Gastrocnemius medialis (tissue), 4 donors: ENCODE results near the gene ITFG1. TPM values are rescaled to one million over a fixed set of nuclear protein-coding genes. Genes with fewer than 3 reads are reported as not detected.

ENCODE experiments used
- ATAC-seq, 2 donors: fragments of 150-250 bp; one replicate each; pipeline ENCODE4 v1.9.1; 2016
- DNase-seq, 2 donors: peaks; one replicate each; pipeline ENCODE4 v3.0.0-alpha.2; 2019
- H3K27ac ChIP-seq, 4 donors: fragments of 200-600 bp; sonication (generic); 1 replicate in 1 of 4; 2 replicates in 3 of 4; pipeline ENCODE4 v1.5.1; 2016 to 2018; ENCODE audit warnings: mild to moderate bottlenecking in 2 of 4, moderate library complexity in 1 of 4
- H3K27me3 ChIP-seq, 3 donors: fragments of 200-600 bp; sonication (generic) in 2 of 3; 1 replicate in 1 of 3; 2 replicates in 2 of 3; pipeline versions ENCODE4 v1.5.1 to v1.6.0; 2016 to 2019; ENCODE audit warnings: mild to moderate bottlenecking in 1 of 3, moderate library complexity in 1 of 3
- H3K36me3 ChIP-seq, 2 donors: fragments of 200-600 bp; sonication (generic) in 1 of 2; one replicate each; pipeline ENCODE4 v1.5.1; 2017 to 2018
- H3K4me1 ChIP-seq, 2 donors: fragments of 200-600 bp; sonication (generic) in 1 of 2; one replicate each; pipeline ENCODE4 v1.5.1; 2016 to 2017; ENCODE audit warnings: mild to moderate bottlenecking in 2 of 2
- H3K4me3 ChIP-seq, 4 donors: fragments of 200-600 bp; sonication (generic) in 3 of 4; 1 replicate in 1 of 4; 2 replicates in 3 of 4; pipeline ENCODE4 v1.5.1; 2016 to 2019; ENCODE audit warnings: mild to moderate bottlenecking in 2 of 4
- H3K9me3 ChIP-seq, 3 donors: fragments of 200-600 bp; sonication (generic) in 2 of 3; 1 replicate in 1 of 3; 2 replicates in 2 of 3; pipeline ENCODE4 v1.5.1; 2016 to 2019
- POLR2A ChIP-seq, 2 donors: fragments of 450-650 bp; IDR thresholded peaks; one replicate each; pipeline ENCODE4 v1.6.1; 2017; ENCODE audit warnings: antibody characterized with exemption in 2 of 2, mild to moderate bottlenecking in 2 of 2, moderate library complexity in 2 of 2
- in situ Hi-C, 4 donors: fragments of 200-750 bp; cut with MboI; loops; one replicate each; pipeline versions ENCODE4 v1.15.0 to v1.8.0; 2017; ENCODE audit warnings: low sequenced_read_pairs in 4 of 4
- intact Hi-C: fragments of 100-400 bp; cut with DNase I; formaldehyde crosslinking; loops from one replicate; pipeline ENCODE4 v1.15.1; 2023; ENCODE audit warnings: low total_unique reads
- total RNA-seq, 4 donors: library from RNA; depleted of rRNA; stranded (reverse); fragments of >200 nt; gene quantifications; one replicate each; pipeline versions ENCODE4 v1.1.0 to v1.2.3, GENCODE V29; 2016
- TF ChIP-seq, protein P1 (sequence below), 5 experiments: fragments of 450-650 bp in 3 of 5; fragments of 200-600 bp in 2 of 5; sonication (generic) in 2 of 5; IDR thresholded peaks in 4 of 5; conservative IDR thresholded peaks in 1 of 5; 1 replicate in 4 of 5; 2 replicates in 1 of 5; pipeline ENCODE4 v1.5.1; 2016 to 2019; ENCODE audit warnings: antibody characterized with exemption in 5 of 5, mild to moderate bottlenecking in 3 of 5, moderate library complexity in 3 of 5

The ITFG1 gene
- total RNA-seq, 4 donors from 2014 or later, result 20.9 to 37.3 (median 28.6) TPM

DNA sequence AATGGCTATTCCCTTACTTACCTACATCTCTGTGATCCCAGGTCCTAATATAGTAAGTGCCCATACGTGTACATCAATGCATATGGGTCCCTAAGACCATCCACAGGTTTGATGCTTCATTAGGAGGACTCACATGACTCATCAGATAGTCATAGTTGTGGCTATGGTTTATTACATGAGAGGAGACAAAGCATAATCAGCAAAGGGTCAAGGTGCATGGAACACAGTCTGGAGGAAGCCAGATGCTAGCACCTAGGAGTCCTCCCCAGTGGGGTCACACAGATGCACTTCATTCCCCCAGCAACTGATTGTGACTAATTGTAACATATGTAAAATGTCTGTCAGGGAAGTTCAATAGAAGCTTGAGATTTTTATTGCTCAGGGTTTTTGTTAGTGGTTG is 43.1 kb upstream of the ITFG1 start:
- Histone ChIP-seq H3K9me3 (no peaks in the 10 kb centered on the region), H3K27ac (no peak overlapping the region), H3K4me3 (no peak overlapping the region), H3K27me3 (no peaks in the 10 kb centered on the region), H3K4me1 (peaks cover 0 to 9% of the 10 kb centered on the region in 2 donors), H3K36me3 (peaks cover 0 to 64% of the 10 kb centered on the region in 2 donors)
- in situ Hi-C loops, result no loop called here
- ATAC-seq (no peak), DNase-seq (no peak)
- TF ChIP-seq, protein P1, sequence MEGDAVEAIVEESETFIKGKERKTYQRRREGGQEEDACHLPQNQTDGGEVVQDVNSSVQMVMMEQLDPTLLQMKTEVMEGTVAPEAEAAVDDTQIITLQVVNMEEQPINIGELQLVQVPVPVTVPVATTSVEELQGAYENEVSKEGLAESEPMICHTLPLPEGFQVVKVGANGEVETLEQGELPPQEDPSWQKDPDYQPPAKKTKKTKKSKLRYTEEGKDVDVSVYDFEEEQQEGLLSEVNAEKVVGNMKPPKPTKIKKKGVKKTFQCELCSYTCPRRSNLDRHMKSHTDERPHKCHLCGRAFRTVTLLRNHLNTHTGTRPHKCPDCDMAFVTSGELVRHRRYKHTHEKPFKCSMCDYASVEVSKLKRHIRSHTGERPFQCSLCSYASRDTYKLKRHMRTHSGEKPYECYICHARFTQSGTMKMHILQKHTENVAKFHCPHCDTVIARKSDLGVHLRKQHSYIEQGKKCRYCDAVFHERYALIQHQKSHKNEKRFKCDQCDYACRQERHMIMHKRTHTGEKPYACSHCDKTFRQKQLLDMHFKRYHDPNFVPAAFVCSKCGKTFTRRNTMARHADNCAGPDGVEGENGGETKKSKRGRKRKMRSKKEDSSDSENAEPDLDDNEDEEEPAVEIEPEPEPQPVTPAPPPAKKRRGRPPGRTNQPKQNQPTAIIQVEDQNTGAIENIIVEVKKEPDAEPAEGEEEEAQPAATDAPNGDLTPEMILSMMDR (IDR thresholded peaks at IDR 0.05 in 4 of 5, conservative IDR thresholded peaks at IDR 0.05 in 1 of 5), result no peak
- TF ChIP-seq POLR2A (IDR thresholded peaks at IDR 0.05), result no peak
- intact Hi-C loops, result no loop called here

DNA sequence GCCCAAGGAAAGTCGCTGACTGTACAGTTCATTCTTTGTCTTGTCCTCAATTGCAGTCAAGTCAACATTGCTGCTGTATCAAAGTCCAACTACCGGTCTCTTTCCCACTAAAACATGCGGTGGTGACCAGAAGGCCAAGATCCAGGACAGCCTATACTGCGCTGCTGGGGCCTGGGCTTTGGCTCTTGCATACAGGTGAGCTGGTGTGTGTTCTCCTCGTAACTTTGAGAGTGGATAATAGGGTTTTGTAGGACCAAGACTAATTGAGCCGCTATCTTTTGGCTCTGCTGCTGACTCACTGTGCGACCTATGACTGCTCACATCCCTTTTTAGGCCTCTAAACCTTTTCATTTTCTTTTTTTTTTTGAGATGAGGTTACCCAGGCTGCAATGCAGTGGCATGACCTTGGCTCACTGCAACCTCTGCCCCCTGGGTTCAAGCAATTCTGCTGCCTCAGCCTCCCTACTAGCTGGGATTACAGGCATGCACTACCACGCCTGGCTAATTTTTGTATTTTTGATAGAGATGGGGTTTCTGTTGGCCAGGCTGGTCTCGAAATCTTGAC is 38.9 kb upstream of the ITFG1 start:
- in situ Hi-C loops, result no loop called here
- TF ChIP-seq, protein P1 (IDR thresholded peaks at IDR 0.05 in 4 of 5, conservative IDR thresholded peaks at IDR 0.05 in 1 of 5), result no peak
- TF ChIP-seq POLR2A (IDR thresholded peaks at IDR 0.05), result no peak
- Histone ChIP-seq H3K27ac (no peak overlapping the region), H3K4me3 (no peak overlapping the region), H3K9me3 (no peaks in the 10 kb centered on the region), H3K4me1 (peaks cover under 1 to 2% of the 10 kb centered on the region in 2 donors), H3K27me3 (no peaks in the 10 kb centered on the region), H3K36me3 (peaks cover 0 to 74% of the 10 kb centered on the region in 2 donors)
- intact Hi-C loops, result loop anchor here (10.0 kb wide), 1 partner anchor 145 kb away; no protein-coding TSS in a partner anchor
- ATAC-seq, result no peak
- no peak for DNase-seq

DNA sequence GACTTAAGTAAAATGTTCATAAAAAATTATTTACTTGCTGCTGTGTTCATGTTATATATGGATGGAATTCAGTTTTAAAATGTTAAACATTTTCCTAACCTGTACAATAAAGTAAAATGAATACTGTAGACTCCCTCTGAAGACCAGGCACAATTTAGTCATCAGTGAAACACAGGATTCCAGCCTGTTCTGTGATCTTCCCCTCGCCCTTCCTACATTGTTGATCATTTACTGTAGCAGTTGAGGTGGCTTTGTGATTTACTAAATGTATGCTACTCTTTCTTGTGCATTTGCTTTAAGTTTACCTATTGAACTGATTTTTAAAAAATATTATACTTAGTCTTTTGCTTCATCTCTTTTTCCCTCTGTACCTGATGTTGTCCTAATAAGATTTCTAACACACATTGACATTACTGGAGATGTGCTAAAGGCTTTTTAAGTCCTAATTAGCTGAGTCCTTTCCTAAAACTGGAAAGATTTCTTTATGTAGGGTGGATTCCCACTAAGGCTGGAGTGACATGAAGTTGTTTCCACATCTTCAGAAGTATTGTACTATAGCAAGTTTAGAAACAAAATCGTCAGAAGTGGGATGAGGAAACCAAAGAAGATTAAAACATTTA is 38.3 kb upstream of the ITFG1 start:
- intact Hi-C loops, result loop anchor here (10.0 kb wide), 1 partner anchor 146 kb away; no protein-coding TSS in a partner anchor
- Histone ChIP-seq H3K9me3 (no peaks in the 10 kb centered on the region), H3K4me3 (no peak overlapping the region), H3K36me3 (peaks cover 0 to 68% of the 10 kb centered on the region in 2 donors), H3K27ac (no peak overlapping the region), H3K4me1 (peaks cover 6 to 8% of the 10 kb centered on the region in 2 donors), H3K27me3 (no peaks in the 10 kb centered on the region)
- no peak for TF ChIP-seq POLR2A (IDR thresholded peaks at IDR 0.05)
- TF ChIP-seq, protein P1 (IDR thresholded peaks at IDR 0.05 in 4 of 5, conservative IDR thresholded peaks at IDR 0.05 in 1 of 5), result no peak
- in situ Hi-C loops, result no loop called here
- DNase-seq (no peak), ATAC-seq (no peak)

DNA sequence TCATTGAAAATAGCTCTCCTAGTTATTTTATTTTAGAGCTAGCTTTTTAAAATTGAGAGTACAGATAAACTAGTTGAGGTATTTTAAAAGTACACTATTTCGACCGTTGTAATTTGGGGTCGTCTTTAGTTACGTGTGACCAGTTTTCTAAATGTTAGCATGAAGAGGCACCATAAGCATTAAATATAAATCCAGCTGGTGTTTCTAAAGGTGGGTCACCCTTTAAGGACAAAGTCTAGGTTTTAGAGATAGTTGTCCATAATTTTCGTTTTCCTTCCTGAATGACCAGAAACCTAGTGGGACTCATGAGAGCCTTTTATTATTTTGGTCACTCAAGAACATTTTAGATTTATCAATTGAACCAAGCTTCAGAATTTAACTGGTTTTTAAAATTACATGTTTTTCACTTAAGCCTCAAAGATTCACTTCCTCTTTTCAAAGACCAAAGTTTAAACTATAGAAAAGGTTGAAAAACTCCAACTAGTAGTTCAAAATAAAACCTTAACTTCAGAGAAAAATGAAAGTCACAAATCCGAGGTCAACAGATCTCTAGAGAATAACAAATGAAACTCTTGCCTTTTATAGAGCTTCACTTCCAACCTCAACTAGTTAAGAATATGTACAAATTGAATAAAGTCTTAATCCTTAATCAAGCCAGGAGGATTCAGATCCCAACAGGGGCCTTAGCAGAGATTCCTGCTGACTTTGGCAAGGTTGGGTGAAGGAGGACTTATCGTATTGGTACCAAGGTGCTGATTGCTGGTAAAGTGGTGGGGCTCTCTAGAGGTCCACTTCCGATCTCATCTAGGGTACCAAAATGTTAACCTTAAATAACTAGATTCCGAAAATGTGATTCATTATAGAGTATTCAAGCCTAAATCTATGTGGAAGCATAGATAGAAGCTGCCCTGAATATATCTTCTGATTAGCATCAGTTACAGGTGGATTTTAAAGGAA is 32.8 kb upstream of the ITFG1 start:
- DNase-seq (no peak), ATAC-seq (no peak)
- Histone ChIP-seq H3K27me3 (no peaks in the 10 kb centered on the region), H3K4me1 (peaks cover 25 to 33% of the 10 kb centered on the region in 2 donors), H3K4me3 (peak overlapping the region; percentile 6 to 28 (median 14)), H3K9me3 (peaks cover 0 to 22% (median 5%) of the 10 kb centered on the region in 3 donors), H3K27ac (peak overlapping the region; percentile 70 to 83 (median 74)), H3K36me3 (peaks cover 0 to 18% of the 10 kb centered on the region in 2 donors)
- in situ Hi-C loops (no loop called here), intact Hi-C loops (loop anchor here (10.0 kb wide), 1 partner anchor 151 kb away; no protein-coding TSS in a partner anchor)
- TF ChIP-seq, protein P1 (IDR thresholded peaks at IDR 0.05 in 4 of 5, conservative IDR thresholded peaks at IDR 0.05 in 1 of 5), result no peak
- no peak for TF ChIP-seq POLR2A (IDR thresholded peaks at IDR 0.05)
